ENCODE measurements around the gene RIMBP3C.
A peak's percentile ranks its signal among the peaks of the same experiment; 100 is the strongest.
"Not testable (repeated sequence)": the region's sequence is repeated elsewhere in the genome, so short reads cannot be mapped to it uniquely, and the experiment has no call there.

RIMBP3C gene

GRCh38 chr22:21551361-21551760 lies at the start of gene RIMBP3C:
Gene RIMBP3C, minus strand, starts transcription at chr22:21551461. Its CDS starts 485 bp downstream, at chr22:21550976.
- H3K27ac Mint-ChIP-seq; H3K36me3 Mint-ChIP-seq (ENCODE audit: low read depth); H3K27me3 Mint-ChIP-seq; H3K4me3 Mint-ChIP-seq; DNase-seq; H3K9me3 Mint-ChIP-seq; H3K4me1 Mint-ChIP-seq (ENCODE audit: low read depth): not testable (repeated sequence)

GRCh38 chr22:21599053-21599893 lies 48.0 kb upstream of the RIMBP3C start:
- Mint-ChIP-seq H3K4me3 (no peak overlapping the region), H3K27ac (peak overlapping the region; percentile 73), H3K4me1 (ENCODE audit: low read depth) (peaks cover 38% of the 10 kb centered on the region), H3K27me3 (no peaks in the 10 kb centered on the region), H3K9me3 (no peaks in the 10 kb centered on the region), H3K36me3 (ENCODE audit: low read depth) (peaks cover 57% of the 10 kb centered on the region)
- no peak for DNase-seq

GRCh38 chr22:21598302-21598701 lies 47.0 kb upstream of the RIMBP3C start:
- peaks cover 47% of the 10 kb centered on the region for H3K4me1 Mint-ChIP-seq (ENCODE audit: low read depth)
- peak overlapping the region; percentile 27 for H3K27ac Mint-ChIP-seq
- H3K36me3 Mint-ChIP-seq (ENCODE audit: low read depth), result peaks cover 64% of the 10 kb centered on the region
- no peaks in the 10 kb centered on the region for H3K9me3 Mint-ChIP-seq
- no peaks in the 10 kb centered on the region for H3K27me3 Mint-ChIP-seq
- no peak for DNase-seq
- H3K4me3 Mint-ChIP-seq, result no peak overlapping the region

- not testable (repeated sequence) for H3K27ac Mint-ChIP-seq, H3K9me3 Mint-ChIP-seq, H3K4me3 Mint-ChIP-seq, H3K27me3 Mint-ChIP-seq, DNase-seq
- peaks cover 52% of the 10 kb centered on the region for H3K4me1 Mint-ChIP-seq (ENCODE audit: low read depth)
- H3K36me3 Mint-ChIP-seq (ENCODE audit: low read depth), result peaks cover 72% of the 10 kb centered on the region
Measured at GRCh38 chr22:21596356-21597135, 45.3 kb upstream of the RIMBP3C start.

- no peak for DNase-seq
- Mint-ChIP-seq H3K4me1 (ENCODE audit: low read depth) (peaks cover 63% of the 10 kb centered on the region), H3K27ac (peak overlapping the region; percentile 2), H3K27me3 (no peaks in the 10 kb centered on the region), H3K36me3 (ENCODE audit: low read depth) (peaks cover 80% of the 10 kb centered on the region), H3K9me3 (no peaks in the 10 kb centered on the region), H3K4me3 (no peak overlapping the region)
Measured at GRCh38 chr22:21594865-21595452, 43.7 kb upstream of the RIMBP3C start.

- Mint-ChIP-seq H3K9me3 (no peaks in the 10 kb centered on the region), H3K4me3 (no peak overlapping the region), H3K27me3 (no peaks in the 10 kb centered on the region), H3K36me3 (ENCODE audit: low read depth) (peaks cover 75% of the 10 kb centered on the region), H3K27ac (peak overlapping the region; percentile 6), H3K4me1 (ENCODE audit: low read depth) (peaks cover 63% of the 10 kb centered on the region)
- DNase-seq, result no peak
Measured at GRCh38 chr22:21593406-21594232, 42.4 kb upstream of the RIMBP3C start.

GRCh38 chr22:21592422-21592821 lies 41.2 kb upstream of the RIMBP3C start:
- Mint-ChIP-seq H3K4me1 (ENCODE audit: low read depth) (peaks cover 70% of the 10 kb centered on the region), H3K27ac (peak overlapping the region; percentile 18), H3K36me3 (ENCODE audit: low read depth) (peaks cover 74% of the 10 kb centered on the region), H3K4me3 (no peak overlapping the region), H3K9me3 (no peaks in the 10 kb centered on the region), H3K27me3 (no peaks in the 10 kb centered on the region)
- no peak for DNase-seq

GRCh38 chr22:21591695-21592094 lies 40.4 kb upstream of the RIMBP3C start:
- no peaks in the 10 kb centered on the region for H3K27me3 Mint-ChIP-seq
- no peak for DNase-seq
- H3K9me3 Mint-ChIP-seq, result no peaks in the 10 kb centered on the region
- H3K4me1 Mint-ChIP-seq (ENCODE audit: low read depth), result peaks cover 76% of the 10 kb centered on the region
- no peak overlapping the region for H3K4me3 Mint-ChIP-seq
- H3K27ac Mint-ChIP-seq, result peak overlapping the region; percentile 78
- peaks cover 72% of the 10 kb centered on the region for H3K36me3 Mint-ChIP-seq (ENCODE audit: low read depth)

GRCh38 chr22:21590809-21591641 lies 39.8 kb upstream of the RIMBP3C start:
- Mint-ChIP-seq H3K27ac (peak overlapping the region; percentile 84), H3K4me1 (ENCODE audit: low read depth) (peaks cover 75% of the 10 kb centered on the region), H3K36me3 (ENCODE audit: low read depth) (peaks cover 65% of the 10 kb centered on the region), H3K9me3 (no peaks in the 10 kb centered on the region), H3K27me3 (no peaks in the 10 kb centered on the region), H3K4me3 (no peak overlapping the region)
- DNase-seq, result no peak

- H3K27ac Mint-ChIP-seq, result peak overlapping the region; percentile 83
- H3K36me3 Mint-ChIP-seq (ENCODE audit: low read depth), result peaks cover 57% of the 10 kb centered on the region
- H3K4me3 Mint-ChIP-seq, result no peak overlapping the region
- no peaks in the 10 kb centered on the region for H3K27me3 Mint-ChIP-seq
- no peaks in the 10 kb centered on the region for H3K9me3 Mint-ChIP-seq
- peaks cover 77% of the 10 kb centered on the region for H3K4me1 Mint-ChIP-seq (ENCODE audit: low read depth)
- DNase-seq, result no peak
Measured at GRCh38 chr22:21589396-21589795, 38.1 kb upstream of the RIMBP3C start.

GRCh38 chr22:21587803-21588611 lies 36.7 kb upstream of the RIMBP3C start:
- Mint-ChIP-seq H3K27ac (peak overlapping the region; percentile 93), H3K27me3 (no peaks in the 10 kb centered on the region), H3K4me3 (peak overlapping the region; percentile 46), H3K9me3 (no peaks in the 10 kb centered on the region), H3K36me3 (ENCODE audit: low read depth) (peaks cover 51% of the 10 kb centered on the region), H3K4me1 (ENCODE audit: low read depth) (peaks cover 69% of the 10 kb centered on the region)
- DNase-seq, result peak; percentile 61

- Mint-ChIP-seq H3K4me3 (no peak overlapping the region), H3K9me3 (no peaks in the 10 kb centered on the region), H3K27me3 (no peaks in the 10 kb centered on the region), H3K36me3 (ENCODE audit: low read depth) (peaks cover 29% of the 10 kb centered on the region), H3K4me1 (ENCODE audit: low read depth) (peaks cover 57% of the 10 kb centered on the region), H3K27ac (peak overlapping the region; percentile 39)
- no peak for DNase-seq
Measured at GRCh38 chr22:21585389-21585788, 34.1 kb upstream of the RIMBP3C start.
